ENCODE measurements around the gene RNF44.

- TF ChIP-seq EZH2 (IDR thresholded peaks at IDR 0.05; ENCODE audit: insufficient read depth, poor library complexity, severe bottlenecking), result no peak
- TF ChIP-seq EZH2phosphoT487 (IDR thresholded peaks at IDR 0.05; ENCODE audit: insufficient read depth, low read depth), result no peak
Measured at GRCh38 chr5:176500511-176500910, 36.7 kb downstream of the RNF44 start.
